CD4-positive, alpha-beta T cell treated with Interleukin-21 for 1 hour (primary cell): ENCODE data around the gene ALX1.
"Not testable (repeated sequence)": the region's sequence is repeated elsewhere in the genome, so short reads cannot be mapped to it uniquely, and the experiment has no call there.

Experiments
- DNase-seq: peaks from one replicate; pipeline ENCODE4 v3.0.0-alpha.2; 2020

The ALX1 gene

DNA sequence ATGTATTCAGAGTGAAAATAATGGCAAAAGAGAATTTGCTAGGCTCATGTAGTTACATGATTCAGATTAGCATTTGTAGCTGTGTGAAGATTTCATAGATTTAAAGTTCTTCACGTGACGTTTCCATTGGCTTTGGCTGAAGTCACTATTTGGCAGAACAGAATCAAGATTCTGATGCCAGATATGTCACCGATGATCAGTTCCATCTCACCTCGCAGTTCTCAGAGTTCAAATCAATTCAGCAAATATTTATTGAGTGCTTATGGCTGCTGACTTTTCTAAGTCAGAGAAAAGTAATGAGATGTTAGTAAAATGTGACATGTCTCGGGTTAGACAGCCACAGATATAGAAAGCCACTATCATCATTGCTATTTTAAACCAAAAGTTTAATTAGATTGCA, 28.4 kb downstream of the ALX1 start:
- DNase-seq, result no peak

- DNase-seq, result no peak
Observed at GRCh38 chr12:85309125-85309566, 29.1 kb downstream of the ALX1 start.

DNA sequence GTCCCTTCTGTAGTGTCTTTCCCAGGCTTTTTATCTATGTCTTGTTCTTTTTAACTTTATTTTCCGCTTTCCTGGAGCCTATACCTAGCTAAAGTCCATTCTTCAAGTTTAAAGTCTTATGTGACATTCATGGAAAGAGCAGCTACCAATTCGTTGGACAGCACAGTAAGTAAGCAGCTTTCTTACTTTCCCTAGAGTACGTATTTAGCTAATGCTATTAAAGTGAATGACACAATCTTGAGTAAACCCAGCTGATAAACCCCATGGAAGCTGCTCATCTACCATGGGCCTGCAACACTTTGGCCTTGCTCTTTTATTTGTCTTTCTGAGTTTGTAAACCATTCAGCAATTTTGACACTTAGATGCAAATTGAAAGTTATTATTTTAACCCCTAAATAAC, 30.0 kb downstream of the ALX1 start:
- no peak for DNase-seq

GRCh38 chr12:85310456-85311076, 30.5 kb downstream of the ALX1 start:
- DNase-seq, result no peak

DNA sequence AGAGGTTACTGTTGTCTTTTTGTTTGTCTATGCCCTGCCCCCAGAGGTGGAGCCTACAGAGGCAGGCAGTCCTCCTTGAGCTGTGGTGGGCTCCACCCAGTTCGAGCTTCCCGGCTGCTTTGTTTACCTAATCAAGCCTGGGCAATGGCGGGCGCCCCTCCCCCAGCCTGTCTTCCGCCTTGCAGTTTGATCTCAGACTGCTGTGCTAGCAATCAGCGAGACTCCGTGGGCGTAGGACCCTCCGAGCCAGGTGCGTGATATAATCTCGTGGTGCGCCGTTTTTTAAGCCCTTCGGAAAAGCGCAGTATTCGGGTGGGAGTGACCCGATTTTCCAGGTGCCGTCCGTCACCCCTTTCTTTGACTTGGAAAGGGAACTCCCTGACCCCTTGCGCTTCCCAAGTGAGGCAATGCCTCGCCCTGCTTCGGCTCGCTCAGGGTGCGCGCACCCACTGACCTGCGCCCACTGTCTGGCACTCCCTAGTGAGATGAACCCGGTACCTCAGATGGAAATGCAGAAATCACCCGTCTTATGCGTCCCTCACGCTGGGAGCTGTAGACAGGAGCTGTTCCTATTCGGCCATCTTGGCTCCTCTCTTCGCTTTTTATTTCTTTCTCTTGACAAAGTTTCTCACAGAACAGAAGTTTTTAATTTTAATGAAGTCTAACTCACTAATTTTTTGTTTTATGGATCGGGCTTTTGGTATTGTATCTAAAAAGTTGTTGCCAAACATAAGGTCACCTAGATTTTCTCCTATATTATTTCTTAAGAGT, 38.0 kb downstream of the ALX1 start:
- not testable (repeated sequence) for DNase-seq

GRCh38 chr12:85322715-85323114, 42.7 kb downstream of the ALX1 start:
- DNase-seq, result no peak

- no peak for DNase-seq
Observed at GRCh38 chr12:85325442-85325841, 45.4 kb downstream of the ALX1 start.

GRCh38 chr12:85329913-85330312, 49.9 kb downstream of the ALX1 start:
- no peak for DNase-seq

- DNase-seq, result no peak
Observed at GRCh38 chr12:85348779-85349178, 68.8 kb downstream of the ALX1 start.

GRCh38 chr12:85350356-85350755, 70.3 kb downstream of the ALX1 start:
- DNase-seq, result no peak
